Measurements from ENCODE around the gene RPL11.
A peak's percentile ranks its signal among the peaks of the same experiment; 100 is the strongest.
"Not testable (repeated sequence)": the region's sequence is repeated elsewhere in the genome, so short reads cannot be mapped to it uniquely, and the experiment has no call there.

Gene RPL11

GRCh38 chr1:23691499-23692307 lies at the start of gene RPL11:
TSS of gene RPL11 (plus strand) at chr1:23691806. CDS start at chr1:23691824, 18 bp downstream.
- DNase-seq: peak; percentile 92

- no peak for DNase-seq
These were observed 47.7 kb upstream of the RPL11 start for GRCh38 chr1:23643736-23644554.

- no peak for DNase-seq
These were observed 47.1 kb upstream of the RPL11 start for GRCh38 chr1:23644555-23644866.

- DNase-seq: no peak
These were observed 46.3 kb upstream of the RPL11 start for GRCh38 chr1:23645338-23645737.

- no peak for DNase-seq
These were observed 45.5 kb upstream of the RPL11 start for GRCh38 chr1:23646091-23646490.

GRCh38 chr1:23646541-23646940 lies 45.1 kb upstream of the RPL11 start:
- no peak for DNase-seq

GRCh38 chr1:23648576-23648975 lies 43.0 kb upstream of the RPL11 start:
- no peak for DNase-seq

- DNase-seq: not testable (repeated sequence)
These were observed 42.4 kb upstream of the RPL11 start for GRCh38 chr1:23649157-23649556.

GRCh38 chr1:23650344-23650990 lies 41.1 kb upstream of the RPL11 start:
- DNase-seq: no peak

GRCh38 chr1:23651069-23651808 lies 40.4 kb upstream of the RPL11 start:
- no peak for DNase-seq

- DNase-seq: peak; percentile 51
These were observed 33.8 kb upstream of the RPL11 start for GRCh38 chr1:23657659-23658275.

- DNase-seq: no peak
These were observed 30.9 kb upstream of the RPL11 start for GRCh38 chr1:23660671-23661070.

GRCh38 chr1:23661887-23662286 lies 29.7 kb upstream of the RPL11 start:
- DNase-seq: no peak

GRCh38 chr1:23664837-23665795 lies 26.5 kb upstream of the RPL11 start:
- DNase-seq: no peak

- DNase-seq: no peak
These were observed 24.2 kb upstream of the RPL11 start for GRCh38 chr1:23667411-23667810.

GRCh38 chr1:23670709-23671108 lies 20.9 kb upstream of the RPL11 start:
- no peak for DNase-seq

- DNase-seq: no peak
These were observed 18.4 kb upstream of the RPL11 start for GRCh38 chr1:23673086-23673813.

- DNase-seq: no peak
These were observed 11.8 kb upstream of the RPL11 start for GRCh38 chr1:23679815-23680214.

GRCh38 chr1:23682946-23683345 lies 8.7 kb upstream of the RPL11 start:
- DNase-seq: no peak

GRCh38 chr1:23684415-23684814 lies 7.2 kb upstream of the RPL11 start:
- no peak for DNase-seq

GRCh38 chr1:23685197-23685596 lies 6.4 kb upstream of the RPL11 start:
- DNase-seq: not testable (repeated sequence)

Data from stimulated activated CD4-positive, alpha-beta T cell treated with anti-CD3 and anti-CD28 coated beads, Interleukin-1b, Interleukin-23, amount 100 ng/mL, for 48 hours (primary cell).